Activated B cell treated with CpG ODN at 0.5 μM for 24 hours (primary cell): ENCODE results near the gene COL8A2. TPM values are rescaled to one million over a fixed set of nuclear protein-coding genes. Genes with fewer than 3 reads are reported as not detected.

ENCODE experiments used
- ATAC-seq: fragments of 200-7000 bp; cut with Tn5 transposase; one replicate; pipeline ENCODE4 v1.10.0; 2021; ENCODE audit warnings: low read depth, mild to moderate bottlenecking, moderate library complexity
- CTCF ChIA-PET: fragments of 350-600 bp; sonication (Branson Sonifier 250); formaldehyde crosslinking; loops from one replicate; lab custom pipeline; 2021; ENCODE audit warnings: antibody characterized with exemption; lab: Charles Lee
- POLR2A ChIA-PET: fragments of 350-600 bp; sonication (Branson Sonifier 250); formaldehyde crosslinking; loops from one replicate; lab custom pipeline; 2021; ENCODE audit warnings: antibody characterized with exemption; lab: Charles Lee
- DNase-seq: peaks from one replicate; pipeline ENCODE4 v3.0.0; 2022
- H3K27ac Mint-ChIP-seq: one replicate; pipeline ENCODE4 v1.8.0; 2020; ENCODE audit warnings: mixed read lengths
- H3K27me3 Mint-ChIP-seq: one replicate; pipeline ENCODE4 v1.8.0; 2021; ENCODE audit warnings: mixed read lengths
- H3K36me3 Mint-ChIP-seq: one replicate; pipeline ENCODE4 v1.8.0; 2021; ENCODE audit warnings: low read depth, mixed read lengths
- H3K4me1 Mint-ChIP-seq: one replicate; pipeline ENCODE4 v1.8.0; 2021; ENCODE audit warnings: mixed read lengths
- H3K4me3 Mint-ChIP-seq: one replicate; pipeline ENCODE4 v1.8.0; 2020; ENCODE audit warnings: mild to moderate bottlenecking, mixed read lengths
- H3K9me3 Mint-ChIP-seq: one replicate; pipeline ENCODE4 v1.8.0; 2020; ENCODE audit warnings: mixed read lengths
- CTCF ChIP-seq: fragments of 200-600 bp; IDR thresholded peaks from one replicate; pipeline ENCODE4 v1.8.0; 2022; ENCODE audit warnings: antibody characterized with exemption, mild to moderate bottlenecking
- intact Hi-C: fragments of 100-400 bp; cut with micrococcal nuclease; formaldehyde crosslinking; loops from one replicate; pipeline ENCODE4 v1.15.1; 2024
- total RNA-seq: library from RNA; stranded (reverse); gene quantifications from 2 replicates; pipeline ENCODE4 v1.2.3, GENCODE V29; 2022

The COL8A2 gene
- total RNA-seq, 1 donor from 2014 or later = 0.24 TPM

GRCh38 chr1:36118447-36119204 is 6.4 kb downstream of the COL8A2 start:
- peaks cover 14% of the 10 kb centered on the region for H3K4me1 Mint-ChIP-seq
- H3K27me3 Mint-ChIP-seq = peaks cover 2% of the 10 kb centered on the region
- H3K9me3 Mint-ChIP-seq = no peaks in the 10 kb centered on the region
- H3K36me3 Mint-ChIP-seq = no peaks in the 10 kb centered on the region
- POLR2A ChIA-PET = interaction anchor here (0.7 kb wide), 1 partner anchor 201 kb away, joined by 3 read pairs; no protein-coding TSS in a partner anchor
- no peak overlapping the region for H3K4me3 Mint-ChIP-seq
- no peak for DNase-seq
- no peak for TF ChIP-seq CTCF
- ATAC-seq = no peak
- CTCF ChIA-PET = interaction anchor here (2.4 kb wide), 1 partner anchor 16 kb away, joined by 11 read pairs; no protein-coding TSS in a partner anchor
- no peak overlapping the region for H3K27ac Mint-ChIP-seq
- intact Hi-C loops = no loop called here

- Mint-ChIP-seq H3K4me3 (no peak overlapping the region), H3K9me3 (no peaks in the 10 kb centered on the region), H3K36me3 (no peaks in the 10 kb centered on the region), H3K27me3 (no peaks in the 10 kb centered on the region), H3K27ac (no peak overlapping the region), H3K4me1 (no peaks in the 10 kb centered on the region)
- no peak for ATAC-seq
- CTCF ChIA-PET = no interaction called here
- POLR2A ChIA-PET = no interaction called here
- DNase-seq = no peak
- intact Hi-C loops = no loop called here
- no peak for TF ChIP-seq CTCF
These were observed 8.1 kb downstream of the COL8A2 start for GRCh38 chr1:36116901-36117300.

- H3K4me3 Mint-ChIP-seq = no peak overlapping the region
- no peak for TF ChIP-seq CTCF
- intact Hi-C loops = no loop called here
- H3K27ac Mint-ChIP-seq = no peak overlapping the region
- POLR2A ChIA-PET = no interaction called here
- ATAC-seq (no peak), DNase-seq (no peak)
- H3K4me1 Mint-ChIP-seq = no peaks in the 10 kb centered on the region
- H3K27me3 Mint-ChIP-seq = no peaks in the 10 kb centered on the region
- H3K36me3 Mint-ChIP-seq = no peaks in the 10 kb centered on the region
- CTCF ChIA-PET = no interaction called here
- no peaks in the 10 kb centered on the region for H3K9me3 Mint-ChIP-seq
These were observed 9.1 kb downstream of the COL8A2 start for GRCh38 chr1:36115931-36116330.

GRCh38 chr1:36115200-36115669 is 9.8 kb downstream of the COL8A2 start:
- no peaks in the 10 kb centered on the region for H3K4me1 Mint-ChIP-seq
- POLR2A ChIA-PET = no interaction called here
- no peak for ATAC-seq
- no peak for DNase-seq
- H3K27me3 Mint-ChIP-seq = no peaks in the 10 kb centered on the region
- no peak overlapping the region for H3K4me3 Mint-ChIP-seq
- H3K27ac Mint-ChIP-seq = no peak overlapping the region
- no peaks in the 10 kb centered on the region for H3K9me3 Mint-ChIP-seq
- TF ChIP-seq CTCF = no peak
- CTCF ChIA-PET = no interaction called here
- intact Hi-C loops = no loop called here
- no peaks in the 10 kb centered on the region for H3K36me3 Mint-ChIP-seq

- ChIA-PET POLR2A (no interaction called here), CTCF (interaction anchor here (1.0 kb wide), 1 partner anchor 20 kb away, joined by 3 read pairs; no protein-coding TSS in a partner anchor)
- no peaks in the 10 kb centered on the region for H3K27me3 Mint-ChIP-seq
- H3K4me3 Mint-ChIP-seq = no peak overlapping the region
- ATAC-seq (no peak), DNase-seq (no peak)
- H3K9me3 Mint-ChIP-seq = no peaks in the 10 kb centered on the region
- TF ChIP-seq CTCF = no peak
- no peaks in the 10 kb centered on the region for H3K4me1 Mint-ChIP-seq
- no peak overlapping the region for H3K27ac Mint-ChIP-seq
- no peaks in the 10 kb centered on the region for H3K36me3 Mint-ChIP-seq
- intact Hi-C loops = no loop called here
These were observed 10.7 kb downstream of the COL8A2 start for GRCh38 chr1:36114371-36114770.
